GM23248 (cell line): ENCODE measurements around the gene RTF1. TPM values are rescaled to one million over a fixed set of nuclear protein-coding genes. Genes with fewer than 3 reads are reported as not detected.

Experiments
- DNase-seq: peaks from one replicate; pipeline ENCODE4 v3.0.0-alpha.2; 2015
- H2AFZ ChIP-seq: fragments of 200-600 bp; sonication (generic); 2 replicates; pipeline ENCODE4 v1.6.1; 2016; ENCODE audit warnings: antibody characterized with exemption
- H3F3A ChIP-seq: fragments of 200-600 bp; sonication (generic); 2 replicates; pipeline ENCODE4 v1.6.1; 2016; ENCODE audit warnings: mild to moderate bottlenecking, antibody characterized with exemption, mixed run types; ENCODE audit not compliant: insufficient read depth
- H3K27ac ChIP-seq: fragments of 200-600 bp; sonication (generic); 2 replicates; pipeline ENCODE4 v1.5.1; 2016; ENCODE audit warnings: mild to moderate bottlenecking
- H3K27me3 ChIP-seq: fragments of 200-600 bp; sonication (generic); replicated peaks from 2 replicates; pipeline ENCODE4 v1.6.1; 2016; ENCODE audit warnings: mild to moderate bottlenecking; ENCODE audit not compliant: insufficient read depth
- H3K36me3 ChIP-seq: fragments of 200-600 bp; sonication (generic); 2 replicates; pipeline ENCODE4 v1.6.1; 2016; ENCODE audit warnings: low read depth, mild to moderate bottlenecking
- H3K4me1 ChIP-seq: fragments of 200-600 bp; sonication (generic); 2 replicates; pipeline ENCODE4 v1.6.1; 2016; ENCODE audit warnings: mild to moderate bottlenecking; ENCODE audit not compliant: insufficient read depth
- H3K4me2 ChIP-seq: fragments of 200-600 bp; sonication (generic); one replicate; pipeline ENCODE4 v1.6.1; 2016; ENCODE audit warnings: mild to moderate bottlenecking; ENCODE audit not compliant: unreplicated experiment
- H3K4me3 ChIP-seq: fragments of 200-600 bp; sonication (generic); 2 replicates; pipeline ENCODE4 v1.5.1; 2016; ENCODE audit warnings: mild to moderate bottlenecking
- H3K79me2 ChIP-seq: fragments of 200-600 bp; sonication (generic); 2 replicates; pipeline ENCODE4 v1.6.1; 2016; ENCODE audit warnings: mild to moderate bottlenecking; ENCODE audit not compliant: insufficient read depth
- H3K9ac ChIP-seq: fragments of 200-600 bp; sonication (generic); 2 replicates; pipeline ENCODE4 v1.6.1; 2016; ENCODE audit warnings: mild to moderate bottlenecking
- H3K9me2 ChIP-seq: fragments of 200-600 bp; sonication (generic); 2 replicates; pipeline ENCODE4 v1.6.1; 2016; ENCODE audit warnings: mixed run types, mild to moderate bottlenecking, moderate library complexity; ENCODE audit not compliant: insufficient read depth
- H3K9me3 ChIP-seq: fragments of 200-600 bp; sonication (generic); one replicate; pipeline ENCODE4 v1.6.1; 2017; ENCODE audit warnings: low read depth
- H4K20me1 ChIP-seq: fragments of 200-600 bp; sonication (generic); 2 replicates; pipeline ENCODE4 v1.6.0; 2016; ENCODE audit not compliant: insufficient read depth
- EZH2 ChIP-seq: fragments of 200-600 bp; sonication (generic); IDR thresholded peaks from 2 replicates; pipeline ENCODE4 v1.6.1; 2018; ENCODE audit warnings: antibody characterized with exemption, mild to moderate bottlenecking; ENCODE audit not compliant: insufficient read depth, poor library complexity, severe bottlenecking
- EZH2phosphoT487 ChIP-seq: fragments of 200-600 bp; sonication (generic); IDR thresholded peaks from 2 replicates; pipeline ENCODE4 v1.6.1; 2018; ENCODE audit warnings: antibody characterized with exemption, moderate library complexity, mild to moderate bottlenecking, low read depth; ENCODE audit not compliant: insufficient read depth
- WGBS, 2 experiments: methylation state at CpG; one replicate each; pipeline ENCODE4 v1.1.6; 2015 to 2017; ENCODE audit warnings: low lambda C conversion rate in 2 of 2, low coverage in 1 of 2; ENCODE audit errors: missing lambda C conversion rate in 2 of 2; 5-methylcytosine and 5-hydroxymethylcytosine counted together
- in situ Hi-C: fragments of 300-500 bp; cut with MboI; formaldehyde crosslinking; loops from 2 replicates; pipeline ENCODE4 v1.15.0; 2020
- polyA plus RNA-seq: library from polyadenylated mRNA; unstranded; fragments of >200 nt; fragmentation: Nextera tagmentation; extraction: Ambion mirVana; gene quantifications from 2 replicates; pipeline ENCODE4 v1.2.1, GENCODE V29; 2016
- total RNA-seq: library from RNA; depleted of rRNA; stranded (reverse); fragments of >200 nt; shearing (Covaris generic); gene quantifications from 2 replicates; pipeline ENCODE4 v1.2.3, GENCODE V29; 2014

Gene RTF1
- total and polyA plus RNA-seq, 2 experiments from 2014 or later = 20.5 to 58.6 TPM

DNA sequence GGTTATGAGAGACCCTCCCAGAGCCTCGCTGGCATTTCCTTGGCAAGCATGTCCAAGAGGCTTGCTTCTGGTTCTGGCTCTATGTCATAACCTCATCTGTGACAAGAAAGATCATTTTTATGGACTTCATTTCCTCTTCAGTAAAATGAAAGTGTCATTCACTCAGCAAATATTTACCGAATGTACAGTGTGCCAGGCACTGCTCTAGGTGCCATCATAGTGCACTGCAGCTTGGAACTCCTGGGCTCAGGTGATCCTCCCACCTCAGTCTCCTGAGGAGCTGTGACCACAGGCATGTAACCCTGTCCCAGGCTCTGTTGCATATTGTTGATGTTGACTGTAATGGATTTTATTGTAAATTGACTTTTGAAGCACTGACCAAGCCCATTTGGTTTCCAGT lies 58.0 kb downstream of the RTF1 start:
- Histone ChIP-seq H2AFZ (no peak overlapping the region), H3K36me3 (peaks cover 67% of the 10 kb centered on the region), H3K27me3 (no peaks in the 10 kb centered on the region), H3K9me3 (no peaks in the 10 kb centered on the region), H3K9ac (no peak overlapping the region), H3K79me2 (no peaks in the 10 kb centered on the region), H3K4me1 (no peaks in the 10 kb centered on the region), H3K4me3 (no peak overlapping the region), H3K9me2 (no peaks in the 10 kb centered on the region), H4K20me1 (no peaks in the 10 kb centered on the region), H3F3A (no peaks in the 10 kb centered on the region), H3K27ac (no peak overlapping the region), H3K4me2 (no peak overlapping the region)
- no peak for DNase-seq
- WGBS, 2 experiments = 75 to 83% methylated on average over 2 of the region's 2 CpGs
- in situ Hi-C loops = no loop called here
- TF ChIP-seq EZH2 = no peak
- TF ChIP-seq EZH2phosphoT487 = no peak

DNA sequence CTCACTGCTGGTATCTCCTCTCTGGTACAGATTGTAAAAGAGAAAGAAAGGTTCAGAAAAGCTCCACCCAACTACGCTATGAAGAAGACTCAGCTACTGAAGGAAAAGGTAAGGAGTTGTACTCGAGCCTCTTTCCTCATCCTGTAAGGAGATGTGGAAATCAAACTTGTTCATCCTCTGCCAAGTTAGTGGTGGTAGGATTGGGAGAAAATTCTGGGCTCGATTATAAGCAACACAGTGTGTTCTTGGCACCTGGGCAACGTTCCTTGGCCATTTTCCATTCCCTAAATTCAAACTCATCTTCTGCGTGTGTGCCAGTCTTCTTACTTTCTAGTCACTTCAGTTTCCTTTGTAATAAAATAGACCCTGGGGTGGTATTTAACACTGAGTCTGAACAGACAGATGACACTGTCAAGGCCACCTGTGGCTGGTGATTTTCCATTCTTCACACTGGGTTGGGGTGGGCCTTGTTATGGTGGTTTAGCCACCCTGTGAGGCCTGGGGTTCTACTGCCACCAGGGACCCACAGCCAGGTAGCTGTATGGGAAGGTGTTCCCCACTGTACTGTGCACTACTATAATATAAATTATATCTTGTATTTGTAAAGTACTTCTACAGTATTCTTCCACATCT lies 59.6 kb downstream of the RTF1 start:
- Histone ChIP-seq H4K20me1 (no peaks in the 10 kb centered on the region), H3K4me3 (no peak overlapping the region), H3K9ac (no peak overlapping the region), H3K27me3 (no peaks in the 10 kb centered on the region), H3K79me2 (no peaks in the 10 kb centered on the region), H2AFZ (no peak overlapping the region), H3K9me2 (no peaks in the 10 kb centered on the region), H3K27ac (peak overlapping the region; percentile 35), H3K36me3 (peaks cover 58% of the 10 kb centered on the region), H3K9me3 (no peaks in the 10 kb centered on the region), H3K4me2 (no peak overlapping the region), H3K4me1 (no peaks in the 10 kb centered on the region), H3F3A (no peaks in the 10 kb centered on the region)
- in situ Hi-C loops = no loop called here
- TF ChIP-seq EZH2phosphoT487 = no peak
- TF ChIP-seq EZH2 = no peak
- WGBS, 2 experiments = 87% methylated on average over 5 of the region's 5 CpGs
- DNase-seq = no peak

DNA sequence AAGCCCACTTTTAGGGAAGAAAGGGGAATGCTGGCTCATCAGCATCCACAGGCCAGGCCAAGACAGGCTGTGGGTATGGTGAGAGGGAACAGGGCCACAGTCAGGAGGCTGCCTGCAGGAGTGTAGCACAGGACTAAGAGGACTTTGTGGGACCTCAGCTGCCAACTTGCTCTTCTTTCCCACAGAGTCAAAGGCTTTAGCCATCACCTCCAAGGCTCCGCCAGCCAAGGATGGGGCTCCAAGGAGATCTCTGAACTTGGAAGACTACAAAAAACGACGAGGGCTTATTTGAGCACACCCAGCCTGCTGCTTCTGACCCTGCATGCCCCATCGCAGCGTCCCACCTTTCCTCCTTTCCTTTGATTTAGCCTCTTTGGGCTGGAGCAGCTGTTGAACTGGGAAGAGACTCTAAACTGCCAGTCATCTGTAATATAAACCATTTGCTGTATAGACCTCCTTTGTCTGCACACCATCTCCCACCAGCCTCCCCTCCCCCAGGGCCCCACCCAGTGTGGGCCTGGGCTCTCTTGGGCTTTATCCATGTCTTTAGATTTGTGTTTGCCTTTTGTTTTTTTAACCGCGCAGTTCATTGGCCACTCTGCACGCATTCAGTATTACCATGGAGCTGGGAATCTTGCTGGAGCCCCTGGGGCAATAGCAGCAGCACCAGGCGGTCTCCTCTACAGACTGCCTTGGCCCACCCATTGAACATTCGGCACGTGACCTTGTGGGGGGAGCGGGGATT lies 63.7 kb downstream of the RTF1 start:
- Histone ChIP-seq H3K4me2 (no peak overlapping the region), H3K9ac (no peak overlapping the region), H2AFZ (no peak overlapping the region), H3K79me2 (no peaks in the 10 kb centered on the region), H3K36me3 (peaks cover 51% of the 10 kb centered on the region), H3K27ac (no peak overlapping the region), H3K4me3 (no peak overlapping the region), H3F3A (no peaks in the 10 kb centered on the region), H4K20me1 (no peaks in the 10 kb centered on the region), H3K9me3 (no peaks in the 10 kb centered on the region), H3K4me1 (no peaks in the 10 kb centered on the region), H3K27me3 (no peaks in the 10 kb centered on the region), H3K9me2 (no peaks in the 10 kb centered on the region)
- in situ Hi-C loops = no loop called here
- no peak for TF ChIP-seq EZH2
- no peak for TF ChIP-seq EZH2phosphoT487
- DNase-seq = no peak
- 97 to 98% methylated on average over 12 of the region's 12 CpGs for WGBS, 2 experiments

DNA sequence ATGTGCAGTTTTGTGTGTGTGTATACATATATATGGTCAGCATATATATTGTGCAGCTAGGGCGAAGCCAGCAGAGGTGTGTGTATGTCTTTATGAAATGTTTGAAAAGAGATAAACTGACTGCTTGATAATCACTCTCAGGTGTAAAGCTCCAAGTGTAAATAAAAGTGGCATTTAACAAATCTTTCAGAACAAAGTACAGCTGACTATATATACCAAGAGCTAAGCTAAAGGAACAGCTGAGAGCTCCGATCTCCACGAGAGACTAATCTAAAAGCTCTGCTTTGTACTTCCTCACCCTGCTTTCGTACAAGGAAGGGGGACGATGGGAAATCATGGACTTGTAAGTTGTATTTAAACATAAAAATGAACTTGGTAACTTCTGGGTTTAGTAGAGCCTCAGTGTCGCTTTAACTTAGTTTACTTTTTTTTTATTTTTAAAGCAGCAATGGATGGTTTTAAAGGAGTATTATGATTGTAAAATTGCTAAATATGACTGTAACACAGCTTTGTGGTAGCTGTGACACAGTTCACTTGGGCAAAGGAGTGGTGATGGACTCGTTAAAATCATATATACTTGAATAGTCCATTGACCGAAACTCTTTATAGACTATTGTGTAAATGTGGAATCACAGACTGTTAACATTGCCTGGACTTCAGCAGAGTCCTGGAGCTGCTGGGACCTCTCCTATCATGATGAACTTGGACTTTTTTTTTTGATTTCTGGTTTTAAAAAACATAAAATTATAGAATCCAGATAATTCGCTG lies 65.4 kb downstream of the RTF1 start:
- no peaks in the 10 kb centered on the region for H3K79me2 ChIP-seq
- 94 to 96% methylated on average over 9 of the region's 9 CpGs for WGBS, 2 experiments
- no peaks in the 10 kb centered on the region for H3K4me1 ChIP-seq
- H4K20me1 ChIP-seq = no peaks in the 10 kb centered on the region
- H3K9ac ChIP-seq = no peak overlapping the region
- H3K4me2 ChIP-seq = no peak overlapping the region
- TF ChIP-seq EZH2phosphoT487 = no peak
- no peak for TF ChIP-seq EZH2
- in situ Hi-C loops = no loop called here
- DNase-seq = no peak
- H3F3A ChIP-seq = no peaks in the 10 kb centered on the region
- no peak overlapping the region for H3K27ac ChIP-seq
- peaks cover 36% of the 10 kb centered on the region for H3K36me3 ChIP-seq
- H3K9me3 ChIP-seq = no peaks in the 10 kb centered on the region
- no peak overlapping the region for H2AFZ ChIP-seq
- H3K9me2 ChIP-seq = no peaks in the 10 kb centered on the region
- no peak overlapping the region for H3K4me3 ChIP-seq
- no peaks in the 10 kb centered on the region for H3K27me3 ChIP-seq
